GM13976 (cell line): ENCODE data around the gene TMEM117.

Source experiments
- DNase-seq: peaks from one replicate; pipeline ENCODE4 v3.0.0; 2012; ENCODE audit warnings: low spot score
- in situ Hi-C: fragments of 300-500 bp; cut with MboI; formaldehyde crosslinking; loops from one replicate; pipeline ENCODE4 v1.12.0; 2022; ENCODE audit warnings: low sequenced_read_pairs, mixed read lengths, inconsistent platforms; ENCODE audit not compliant: unreplicated experiment
- TF ChIP-seq, protein P1 (sequence below): IDR thresholded peaks from 2 replicates; pipeline ENCODE4 v1.5.1; 2012; ENCODE audit warnings: borderline replicate concordance, mild to moderate bottlenecking; ENCODE audit not compliant: insufficient read depth; ENCODE audit errors: extremely low read depth, missing control alignments, control extremely low read depth

TMEM117 gene

DNA sequence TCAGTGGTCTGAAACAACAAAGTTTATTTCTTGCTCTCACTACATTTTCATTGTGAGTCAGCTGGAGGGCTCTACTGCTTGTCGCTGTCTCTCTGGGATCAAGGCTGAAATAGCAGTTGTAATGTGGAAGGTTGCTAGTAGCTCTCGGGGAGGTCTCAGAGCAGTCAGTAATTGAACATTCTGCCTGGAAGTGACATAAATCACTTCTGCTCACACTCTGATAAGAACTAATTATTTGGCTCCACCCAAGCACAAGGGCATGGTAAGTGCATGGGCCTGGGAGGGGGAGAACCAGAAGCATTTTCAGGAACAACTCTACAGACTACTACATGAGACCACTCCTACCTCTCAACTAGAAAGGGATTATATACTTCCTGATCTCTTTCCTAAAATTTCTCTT lies 128.2 kb downstream of the TMEM117 start:
- DNase-seq: no peak
- TF ChIP-seq, protein P1, sequence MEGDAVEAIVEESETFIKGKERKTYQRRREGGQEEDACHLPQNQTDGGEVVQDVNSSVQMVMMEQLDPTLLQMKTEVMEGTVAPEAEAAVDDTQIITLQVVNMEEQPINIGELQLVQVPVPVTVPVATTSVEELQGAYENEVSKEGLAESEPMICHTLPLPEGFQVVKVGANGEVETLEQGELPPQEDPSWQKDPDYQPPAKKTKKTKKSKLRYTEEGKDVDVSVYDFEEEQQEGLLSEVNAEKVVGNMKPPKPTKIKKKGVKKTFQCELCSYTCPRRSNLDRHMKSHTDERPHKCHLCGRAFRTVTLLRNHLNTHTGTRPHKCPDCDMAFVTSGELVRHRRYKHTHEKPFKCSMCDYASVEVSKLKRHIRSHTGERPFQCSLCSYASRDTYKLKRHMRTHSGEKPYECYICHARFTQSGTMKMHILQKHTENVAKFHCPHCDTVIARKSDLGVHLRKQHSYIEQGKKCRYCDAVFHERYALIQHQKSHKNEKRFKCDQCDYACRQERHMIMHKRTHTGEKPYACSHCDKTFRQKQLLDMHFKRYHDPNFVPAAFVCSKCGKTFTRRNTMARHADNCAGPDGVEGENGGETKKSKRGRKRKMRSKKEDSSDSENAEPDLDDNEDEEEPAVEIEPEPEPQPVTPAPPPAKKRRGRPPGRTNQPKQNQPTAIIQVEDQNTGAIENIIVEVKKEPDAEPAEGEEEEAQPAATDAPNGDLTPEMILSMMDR: no peak
- in situ Hi-C loops: no loop called here

DNA sequence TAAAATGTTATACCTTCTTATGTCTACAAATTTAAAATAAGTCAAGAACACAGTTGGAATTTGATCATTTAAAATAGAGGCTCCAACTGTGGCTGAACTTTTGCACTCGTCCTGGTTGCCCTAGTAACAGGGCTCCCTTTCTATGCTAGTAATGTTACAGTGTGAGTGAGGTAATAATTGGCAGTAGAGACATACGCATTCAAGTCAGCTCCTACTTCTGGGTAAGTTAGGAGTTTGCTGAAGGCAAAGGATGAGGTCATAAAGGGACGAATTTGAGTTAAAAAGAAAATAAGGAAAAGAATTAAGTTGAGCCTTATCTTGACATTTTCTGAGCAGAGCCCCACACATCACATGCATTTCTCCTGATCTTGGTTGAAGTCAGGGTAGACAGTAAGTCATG lies 129.1 kb downstream of the TMEM117 start:
- TF ChIP-seq, protein P1: no peak
- no peak for DNase-seq
- in situ Hi-C loops: no loop called here

DNA sequence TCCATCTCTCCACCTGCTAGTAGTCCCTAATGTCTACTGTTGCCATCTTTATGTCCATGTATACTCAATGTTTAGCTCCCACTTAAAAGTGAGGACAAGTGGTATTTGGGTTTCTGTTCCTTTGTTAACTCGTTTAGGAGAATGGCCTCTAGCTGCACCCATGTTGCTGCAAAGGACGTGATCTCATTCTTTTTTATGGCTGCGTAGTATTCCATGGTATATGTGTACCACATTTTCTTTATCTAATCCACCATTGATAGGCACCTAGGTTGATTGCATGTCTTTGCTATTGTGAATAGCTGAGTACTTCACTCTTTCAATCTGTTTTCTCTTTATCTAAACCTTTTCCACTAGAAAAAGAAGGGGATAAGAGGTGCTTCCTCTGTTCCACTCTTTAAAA lies 130.0 kb downstream of the TMEM117 start:
- TF ChIP-seq, protein P1: no peak
- no peak for DNase-seq
- in situ Hi-C loops: no loop called here

- in situ Hi-C loops: no loop called here
- TF ChIP-seq, protein P1: no peak
- no peak for DNase-seq
Measured at GRCh38 chr12:43968736-43969135, 132.9 kb downstream of the TMEM117 start.

DNA sequence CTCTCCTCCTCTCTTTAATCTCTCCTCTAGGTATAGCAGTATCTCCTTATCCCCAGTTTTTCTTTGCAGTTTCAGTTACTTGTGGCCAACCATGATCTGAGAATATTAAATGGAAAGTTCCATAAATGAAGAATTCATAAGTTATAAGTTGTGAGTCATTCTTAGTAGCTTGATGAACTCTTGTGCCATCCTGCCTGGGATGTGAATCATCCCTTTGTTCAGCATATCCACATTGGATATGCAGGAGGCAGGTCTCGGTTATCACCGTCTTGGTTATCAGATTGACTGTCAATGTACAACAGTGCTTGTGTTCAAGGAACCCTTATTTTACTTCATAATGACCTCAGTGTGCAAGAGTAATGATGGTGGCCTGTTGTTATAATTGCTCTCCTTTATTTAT lies 134.0 kb downstream of the TMEM117 start:
- in situ Hi-C loops: no loop called here
- no peak for DNase-seq
- TF ChIP-seq, protein P1: no peak

- TF ChIP-seq, protein P1: no peak
- in situ Hi-C loops: no loop called here
Measured at GRCh38 chr12:43973385-43973784, 137.5 kb downstream of the TMEM117 start.

DNA sequence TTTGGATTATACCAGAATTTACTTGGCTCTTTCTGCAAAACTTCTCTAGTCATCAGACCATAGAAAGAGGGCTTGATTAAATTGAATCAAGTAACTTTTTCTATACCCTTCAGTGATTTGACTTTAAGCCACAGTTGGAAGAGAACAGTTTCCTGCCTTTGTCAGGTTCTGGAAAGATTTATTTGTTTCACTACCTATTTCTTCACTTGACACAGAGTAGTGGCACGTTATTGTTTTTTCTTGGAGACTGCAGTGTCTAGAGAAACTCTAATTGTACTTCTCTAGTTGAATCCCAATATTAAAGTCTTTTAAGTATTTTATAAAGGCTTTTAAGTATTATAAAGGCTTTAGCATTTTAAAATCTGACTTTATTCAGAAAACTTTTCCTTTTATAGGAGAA lies 138.1 kb downstream of the TMEM117 start:
- in situ Hi-C loops: no loop called here
- TF ChIP-seq, protein P1: no peak
- no peak for DNase-seq

More at GRCh38 chr12:43973385-43973784, 137.5 kb downstream of the TMEM117 start:
- no peak for DNase-seq
